Fibroblast of gingiva (primary cell): ENCODE measurements around the gene JMJD8.
"Not testable (repeated sequence)": the region's sequence is repeated elsewhere in the genome, so short reads cannot be mapped to it uniquely, and the experiment has no call there.

ENCODE experiments used
- DNase-seq: peaks from one replicate; pipeline ENCODE4 v3.0.0-alpha.2; 2011; ENCODE audit warnings: low read depth

The JMJD8 gene

DNA sequence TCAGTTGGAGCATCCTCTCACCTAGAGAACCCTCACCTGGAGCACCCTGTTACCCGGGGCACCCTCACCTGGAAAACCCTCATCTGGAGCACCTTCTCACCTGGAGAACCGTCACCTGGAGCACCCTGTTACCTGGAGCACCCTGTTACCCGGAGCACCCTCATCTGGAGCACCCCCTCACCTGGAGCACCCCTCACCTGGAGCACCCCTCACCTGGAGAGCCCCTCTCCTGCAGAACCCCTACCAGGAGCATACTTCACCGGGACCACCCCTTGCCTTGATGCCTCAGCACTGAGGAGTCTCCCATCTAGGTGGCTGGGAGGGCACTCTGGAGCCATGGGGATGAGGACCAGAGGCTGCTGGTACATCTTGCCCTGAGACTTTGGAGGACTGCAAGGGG lies 24.8 kb upstream of the JMJD8 start:
- DNase-seq: no peak

DNA sequence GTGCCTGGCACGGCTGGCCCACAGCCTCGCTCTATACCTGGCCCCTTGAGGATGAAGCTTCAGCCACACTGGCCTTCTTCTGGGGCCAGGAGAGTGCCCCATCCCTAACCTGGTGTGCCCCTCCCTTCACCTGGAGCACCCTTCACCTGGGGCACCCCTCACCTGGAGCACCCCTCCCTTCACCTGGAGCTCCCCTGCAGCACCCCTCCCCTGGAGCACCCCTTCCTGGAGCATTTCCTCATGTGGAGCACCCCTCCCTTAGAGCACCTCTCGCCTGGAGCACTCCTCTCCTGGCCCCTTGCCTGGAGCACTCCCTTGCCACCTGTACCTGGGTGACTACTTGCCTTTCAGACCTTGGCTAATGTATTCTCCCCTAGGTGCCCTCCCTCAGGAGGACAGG lies 23.9 kb upstream of the JMJD8 start:
- DNase-seq: no peak

- no peak for DNase-seq
These were observed 23.0 kb upstream of the JMJD8 start for GRCh38 chr16:707062-707538.

- no peak for DNase-seq
These were observed 22.3 kb upstream of the JMJD8 start for GRCh38 chr16:706189-707061.

GRCh38 chr16:705431-706188 lies 21.5 kb upstream of the JMJD8 start, which contains the start of gene FBXL16:
Gene FBXL16, minus strand, starts transcription at chr16:705801. Its CDS starts 8,396 bp downstream, at chr16:697405.
- DNase-seq: no peak

DNA sequence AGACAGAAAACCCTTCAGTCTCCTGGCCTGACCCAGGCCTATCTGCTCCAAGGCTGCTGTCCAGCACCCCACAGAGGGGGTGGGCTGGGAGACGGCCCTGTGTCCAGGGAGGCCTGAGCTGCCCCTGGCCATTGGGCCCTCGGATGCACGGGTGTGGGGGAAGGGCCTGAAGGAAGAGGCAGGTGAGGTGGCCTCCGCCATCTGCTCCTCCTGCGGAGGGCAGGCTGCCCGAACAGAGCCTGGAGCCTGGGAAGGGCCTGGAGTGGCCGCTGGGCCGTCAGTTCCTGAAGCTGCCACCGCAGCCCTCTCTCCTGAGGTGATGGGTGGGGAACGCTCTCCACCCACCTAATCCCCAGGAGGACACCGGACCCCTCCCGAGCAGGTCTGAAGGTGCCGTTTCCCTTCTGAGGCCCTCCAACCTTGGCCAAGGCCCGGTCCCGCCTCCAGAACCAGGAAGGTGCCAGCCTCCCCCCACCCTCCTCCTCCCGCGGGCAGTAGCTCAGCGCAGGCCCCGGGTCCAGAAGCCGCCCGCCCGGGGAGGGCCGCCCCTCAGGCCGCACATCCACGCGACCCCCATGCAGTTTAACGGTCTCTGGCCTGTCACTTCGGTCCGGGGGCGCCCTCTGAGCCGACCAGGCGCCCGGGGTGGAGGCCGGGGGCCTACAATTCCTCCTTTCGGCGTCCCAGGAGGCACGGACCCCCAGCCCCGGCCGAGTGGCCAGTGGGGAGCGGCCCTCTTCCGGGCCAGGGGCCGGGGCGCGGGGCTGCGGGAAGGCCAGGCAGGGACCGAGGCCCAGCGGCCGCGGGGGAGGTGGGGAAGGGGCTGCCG lies 20.6 kb upstream of the JMJD8 start:
- DNase-seq: no peak

DNA sequence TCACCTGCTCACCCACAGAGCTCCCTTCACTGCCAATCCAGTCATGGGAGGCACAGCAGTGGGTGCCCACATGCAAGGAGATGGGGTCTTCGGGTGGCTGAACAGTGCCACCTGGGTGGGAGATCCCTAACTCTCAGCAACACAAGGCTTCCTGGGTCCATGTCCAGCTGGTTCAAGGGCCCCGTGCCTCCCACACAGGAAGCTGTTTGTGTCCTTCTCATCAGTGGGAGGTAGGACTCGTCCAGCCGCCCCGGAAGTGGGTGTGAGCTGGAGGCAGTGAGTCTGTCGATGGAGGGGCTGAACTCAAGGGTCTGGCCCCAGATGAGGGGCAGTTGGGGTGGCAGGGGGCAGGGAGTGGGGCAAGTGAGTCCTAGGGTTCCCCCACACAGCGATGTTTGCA lies 19.9 kb upstream of the JMJD8 start:
- DNase-seq: no peak

- DNase-seq: no peak
These were observed 19.3 kb upstream of the JMJD8 start for GRCh38 chr16:703406-703805.

- DNase-seq: no peak
These were observed 18.2 kb upstream of the JMJD8 start for GRCh38 chr16:702341-702740.

DNA sequence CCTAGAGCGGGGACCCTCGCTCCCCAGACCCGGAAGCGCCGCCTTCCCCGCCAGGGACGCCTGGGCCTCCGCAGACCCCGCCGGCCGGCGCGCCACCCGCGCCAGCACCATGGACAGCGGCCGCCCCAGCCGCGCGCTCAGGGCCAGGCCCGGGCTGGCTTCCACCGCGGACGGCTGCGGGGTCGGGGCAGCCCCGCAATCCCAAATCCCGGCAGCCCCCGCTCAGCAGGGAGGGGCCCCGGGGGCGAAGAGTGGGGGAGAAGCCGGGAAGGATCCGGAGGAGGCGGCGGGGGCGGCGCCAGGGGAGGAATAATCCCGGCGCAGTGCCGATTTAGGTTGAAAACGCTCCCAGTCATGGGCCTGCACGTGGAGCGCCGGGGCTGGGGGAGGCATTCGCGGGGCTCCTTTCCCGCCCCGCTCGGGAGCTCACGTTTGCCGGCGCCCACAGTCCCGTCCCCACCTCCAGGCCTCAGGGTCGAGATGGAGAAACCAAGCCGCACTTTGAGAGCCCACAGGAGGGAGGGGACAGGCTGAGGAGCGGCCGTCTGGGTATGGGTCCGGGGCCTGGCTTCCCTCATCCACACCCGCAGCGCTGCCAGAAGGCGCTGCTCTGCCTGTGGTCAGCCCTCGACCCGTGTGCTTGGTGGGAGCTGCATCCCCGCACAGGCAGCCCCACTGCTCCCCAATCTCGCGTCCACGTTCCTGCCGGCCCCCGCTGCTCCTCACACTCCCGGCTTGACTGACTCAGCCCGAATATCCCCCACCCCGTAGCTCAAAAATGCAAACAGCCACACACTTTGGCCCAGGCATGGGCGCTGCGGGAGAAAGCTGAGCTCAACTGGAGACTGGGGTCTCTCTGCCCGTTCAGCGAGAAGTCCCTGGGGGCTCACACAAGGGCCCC lies 16.8 kb upstream of the JMJD8 start:
- DNase-seq: no peak

- DNase-seq: no peak
These were observed 15.0 kb upstream of the JMJD8 start for GRCh38 chr16:698911-699671.

- DNase-seq: no peak
These were observed 11.4 kb upstream of the JMJD8 start for GRCh38 chr16:695355-696089.

DNA sequence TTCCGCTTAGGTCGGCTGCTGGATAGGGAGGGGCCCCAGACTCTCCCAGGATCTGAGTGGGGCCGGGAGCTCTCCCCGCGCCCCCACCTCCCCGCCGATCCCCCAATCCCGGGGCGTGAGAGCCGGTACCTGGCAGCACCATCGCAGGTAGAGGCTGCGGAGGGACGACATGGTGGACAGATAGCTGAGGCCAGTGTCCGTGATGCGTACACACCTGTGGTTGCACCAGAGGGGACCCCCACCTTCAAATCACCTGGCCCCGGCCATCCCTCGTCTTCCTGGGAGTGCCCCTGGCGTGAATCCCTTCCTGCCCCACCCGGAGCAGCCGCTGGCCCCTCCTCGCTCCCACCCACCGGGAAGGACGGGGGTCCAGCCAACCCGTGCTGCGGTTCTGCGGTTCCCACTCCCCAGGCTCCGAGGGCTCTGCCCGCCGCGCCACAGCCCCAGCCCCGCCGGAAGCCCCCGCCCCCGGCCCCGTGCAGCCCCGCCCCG lies 10.8 kb upstream of the JMJD8 start:
- no peak for DNase-seq

DNA sequence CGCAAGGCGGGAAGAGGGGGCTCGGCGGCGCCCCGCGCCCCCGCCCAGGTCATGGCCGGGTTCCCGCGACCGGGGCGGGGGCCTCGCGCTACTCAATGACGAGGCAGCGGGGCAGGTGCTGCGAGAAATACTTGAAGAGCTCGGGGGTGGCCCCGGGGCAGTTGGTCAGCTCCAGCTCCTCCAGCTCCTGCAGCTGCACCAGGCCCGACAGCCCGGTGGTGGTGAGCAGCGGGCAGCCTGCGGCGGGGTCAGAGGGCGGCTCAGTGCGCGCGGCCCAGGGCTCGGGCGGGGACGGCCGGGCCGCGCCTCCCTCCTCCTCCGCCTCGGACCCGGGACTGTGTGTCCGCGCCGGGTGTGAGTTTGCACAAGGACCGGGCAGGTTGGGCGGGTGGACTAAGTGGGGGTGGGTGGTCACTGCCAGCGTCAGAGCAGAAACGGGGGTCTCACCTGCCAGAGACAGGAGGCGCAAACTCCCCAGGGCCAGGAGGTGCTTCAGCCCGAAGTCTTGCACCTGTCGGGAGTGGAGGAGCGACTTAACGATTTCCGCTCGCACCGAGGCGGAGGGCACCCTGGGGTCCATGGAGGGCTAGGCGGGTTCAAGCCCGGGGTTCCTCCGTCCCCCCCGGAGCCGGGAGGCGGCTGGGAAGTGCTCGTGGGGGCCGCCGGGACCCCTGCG lies 10.2 kb upstream of the JMJD8 start:
- no peak for DNase-seq

DNA sequence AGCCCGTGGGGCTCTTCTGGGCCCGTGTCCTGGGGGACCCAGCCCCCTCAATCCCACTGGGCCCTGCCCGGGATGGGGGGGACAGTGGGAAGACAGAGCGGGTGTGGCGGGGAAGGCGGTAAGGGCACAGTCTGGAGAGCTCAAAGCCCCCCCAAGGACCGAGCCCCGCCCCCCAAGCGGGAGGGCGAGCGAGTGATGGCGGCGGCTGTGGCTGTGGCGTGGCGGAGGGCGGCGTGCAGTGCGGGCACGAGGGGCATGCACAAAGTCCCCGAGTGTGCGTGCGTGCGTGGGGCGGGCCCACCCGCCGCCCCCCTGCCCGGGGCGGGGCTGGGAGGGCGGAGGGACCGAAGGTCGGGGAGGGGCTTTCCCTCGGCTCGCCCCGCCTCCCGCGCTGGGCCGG lies 9.6 kb upstream of the JMJD8 start:
- no peak for DNase-seq

- DNase-seq: no peak
These were observed 9.2 kb upstream of the JMJD8 start for GRCh38 chr16:693364-693763.

- no peak for DNase-seq
These were observed 8.4 kb upstream of the JMJD8 start for GRCh38 chr16:692356-693108.

GRCh38 chr16:691242-691641 lies 7.1 kb upstream of the JMJD8 start:
- DNase-seq: not testable (repeated sequence)
